Transverse colon (tissue), 3 donors: ENCODE data around the gene TST.

Source experiments
- POLR2A ChIP-seq: fragments of 450-650 bp; IDR thresholded peaks from one replicate; pipeline ENCODE4 v1.6.1; 2016; ENCODE audit warnings: antibody characterized with exemption, mild to moderate bottlenecking, moderate library complexity
- TF ChIP-seq, protein P1 (sequence below), 5 experiments: fragments of 200-600 bp in 3 of 5; fragments of 450-650 bp in 2 of 5; sonication (generic) in 3 of 5; IDR thresholded peaks; 1 replicate in 2 of 5; 2 replicates in 3 of 5; pipeline ENCODE4 v1.5.1; 2016 to 2017; ENCODE audit warnings: antibody characterized with exemption in 5 of 5, inconsistent platforms in 3 of 5, mild to moderate bottlenecking in 2 of 5, moderate library complexity in 1 of 5

- TF ChIP-seq, protein P1, sequence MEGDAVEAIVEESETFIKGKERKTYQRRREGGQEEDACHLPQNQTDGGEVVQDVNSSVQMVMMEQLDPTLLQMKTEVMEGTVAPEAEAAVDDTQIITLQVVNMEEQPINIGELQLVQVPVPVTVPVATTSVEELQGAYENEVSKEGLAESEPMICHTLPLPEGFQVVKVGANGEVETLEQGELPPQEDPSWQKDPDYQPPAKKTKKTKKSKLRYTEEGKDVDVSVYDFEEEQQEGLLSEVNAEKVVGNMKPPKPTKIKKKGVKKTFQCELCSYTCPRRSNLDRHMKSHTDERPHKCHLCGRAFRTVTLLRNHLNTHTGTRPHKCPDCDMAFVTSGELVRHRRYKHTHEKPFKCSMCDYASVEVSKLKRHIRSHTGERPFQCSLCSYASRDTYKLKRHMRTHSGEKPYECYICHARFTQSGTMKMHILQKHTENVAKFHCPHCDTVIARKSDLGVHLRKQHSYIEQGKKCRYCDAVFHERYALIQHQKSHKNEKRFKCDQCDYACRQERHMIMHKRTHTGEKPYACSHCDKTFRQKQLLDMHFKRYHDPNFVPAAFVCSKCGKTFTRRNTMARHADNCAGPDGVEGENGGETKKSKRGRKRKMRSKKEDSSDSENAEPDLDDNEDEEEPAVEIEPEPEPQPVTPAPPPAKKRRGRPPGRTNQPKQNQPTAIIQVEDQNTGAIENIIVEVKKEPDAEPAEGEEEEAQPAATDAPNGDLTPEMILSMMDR (IDR thresholded peaks at IDR 0.05) = no peak
- no peak for TF ChIP-seq POLR2A
Measured at GRCh38 chr22:37001826-37002225, 17.4 kb downstream of the TST start.
